Coronary artery (tissue), 2 donors: Measurements from ENCODE around the gene SF3A1.

Experiments used
- DNase-seq: peaks from one replicate; pipeline ENCODE4 v3.0.0-alpha.2; 2017; ENCODE audit warnings: low spot score
- H3K27ac ChIP-seq, 2 donors: fragments of 200-600 bp; sonication (generic); one replicate each; pipeline ENCODE4 v1.5.1; 2016 to 2019
- H3K4me3 ChIP-seq: fragments of 200-600 bp; sonication (generic); 2 replicates; pipeline ENCODE4 v1.5.1; 2016; ENCODE audit warnings: mild to moderate bottlenecking, moderate library complexity
- CTCF ChIP-seq: fragments of 200-600 bp; sonication (generic); IDR thresholded peaks from one replicate; pipeline ENCODE4 v1.5.1; 2019; ENCODE audit warnings: antibody characterized with exemption

The SF3A1 gene

GRCh38 chr22:30307041-30307574, 49.6 kb downstream of the SF3A1 start:
- no peak for DNase-seq
- TF ChIP-seq CTCF, result no peak
- no peak overlapping the region for H3K4me3 ChIP-seq
- H3K27ac ChIP-seq, result peak overlapping the region in 1 of 2 donors; percentile 92

- no peak for DNase-seq
- Histone ChIP-seq H3K27ac (peak overlapping the region; percentile 69 to 92), H3K4me3 (no peak overlapping the region)
- no peak for TF ChIP-seq CTCF
Observed at GRCh38 chr22:30306627-30307011, 50.1 kb downstream of the SF3A1 start.

GRCh38 chr22:30305906-30306626, 50.6 kb downstream of the SF3A1 start:
- Histone ChIP-seq H3K4me3 (peak overlapping the region; percentile 23), H3K27ac (peak overlapping the region; percentile 69 to 92)
- no peak for DNase-seq
- TF ChIP-seq CTCF, result no peak

GRCh38 chr22:30305519-30305905, 51.2 kb downstream of the SF3A1 start:
- H3K4me3 ChIP-seq, result peak overlapping the region; percentile 23
- DNase-seq, result no peak
- H3K27ac ChIP-seq, result peak overlapping the region; percentile 69 to 92
- TF ChIP-seq CTCF, result no peak

GRCh38 chr22:30304495-30305244, 52.0 kb downstream of the SF3A1 start:
- no peak for DNase-seq
- no peak for TF ChIP-seq CTCF
- peak overlapping the region; percentile 3 for H3K4me3 ChIP-seq
- H3K27ac ChIP-seq, result peak overlapping the region; percentile 69 to 92

GRCh38 chr22:30302810-30303138, 53.9 kb downstream of the SF3A1 start:
- H3K4me3 ChIP-seq, result no peak overlapping the region
- no peak for TF ChIP-seq CTCF
- no peak for DNase-seq
- peak overlapping the region; percentile 54 to 92 for H3K27ac ChIP-seq
